OCI-LY3 (cell line): Measurements from ENCODE around the gene SLC24A1.

Experiments used
- H2AFZ ChIP-seq: fragments of 200-600, 300-600 bp; shearing (Covaris generic); 2 replicates; pipeline ENCODE4 v1.6.0; 2014; ENCODE audit warnings: antibody characterized with exemption, low read depth, low read length
- H3K27ac ChIP-seq: fragments of 200-600, 300-600 bp; sonication (generic); 2 replicates; pipeline ENCODE4 v1.5.1; 2014; ENCODE audit warnings: mild to moderate bottlenecking, low read length, moderate library complexity, mixed read lengths
- H3K27me3 ChIP-seq: fragments of 200-600, 300-600 bp; sonication (generic); 2 replicates; pipeline ENCODE4 v1.6.1; 2014; ENCODE audit warnings: low read depth, low read length, mixed read lengths
- H3K36me3 ChIP-seq: fragments of 200-600, 300-600 bp; sonication (generic); replicated peaks from 2 replicates; pipeline ENCODE3; 2014; ENCODE audit warnings: low read depth, low read length, mixed read lengths
- H3K4me1 ChIP-seq: fragments of 300-600, 200-600 bp; sonication (generic); 2 replicates; pipeline ENCODE4 v1.6.1; 2014; ENCODE audit warnings: low read length, mixed read lengths
- H3K4me2 ChIP-seq: fragments of 200-600, 300-600 bp; sonication (generic); 2 replicates; pipeline ENCODE4 v1.6.1; 2014; ENCODE audit warnings: low read length, mixed read lengths
- H3K4me3 ChIP-seq: fragments of 300-600, 200-600 bp; sonication (generic); 2 replicates; pipeline ENCODE4 v1.5.1; 2014; ENCODE audit warnings: antibody characterized with exemption, mild to moderate bottlenecking, low read length, moderate library complexity
- H3K79me2 ChIP-seq: fragments of 300-600, 200-600 bp; shearing (Covaris generic); 2 replicates; pipeline ENCODE4 v1.6.1; 2014; ENCODE audit warnings: mild to moderate bottlenecking, low read length, mixed read lengths
- H3K9ac ChIP-seq: fragments of 300-600, 200-600 bp; shearing (Covaris generic); 2 replicates; pipeline ENCODE4 v1.6.0; 2014; ENCODE audit warnings: mild to moderate bottlenecking, low read length, moderate library complexity
- H3K9me3 ChIP-seq: fragments of 200-600, 300-600 bp; shearing (Covaris generic); 2 replicates; pipeline ENCODE4 v1.6.1; 2014; ENCODE audit warnings: low read length, mixed read lengths; ENCODE audit not compliant: insufficient read depth
- H4K20me1 ChIP-seq: fragments of 200-600, 300-600 bp; sonication (generic); 2 replicates; pipeline ENCODE4 v1.6.1; 2016; ENCODE audit warnings: low read length, mixed read lengths; ENCODE audit not compliant: insufficient read depth
- CTCF ChIP-seq: fragments of 200-600, 300-600 bp; sonication (generic); IDR thresholded peaks from 2 replicates; pipeline ENCODE4 v1.5.1; 2014; ENCODE audit warnings: antibody characterized with exemption, low read length, low read depth
- EZH2phosphoT487 ChIP-seq: fragments of 200-600 bp; shearing (Covaris generic); IDR thresholded peaks from 2 replicates; pipeline ENCODE4 v1.6.1; 2018; ENCODE audit warnings: antibody characterized with exemption, mixed run types, low read depth

SLC24A1 gene

GRCh38 chr15:65621638-65622037, at the start of gene SLC24A1:
Gene SLC24A1, plus strand, starts transcription at chr15:65621938. Its CDS starts 2,143 bp downstream, at chr15:65624081.
- Histone ChIP-seq H4K20me1 (peaks cover 40% of the 10 kb centered on the region), H3K9me3 (no peaks in the 10 kb centered on the region), H2AFZ (no peak within 1 kb of the TSS), H3K4me1 (no peaks in the 10 kb centered on the region), H3K27me3 (peaks cover 77% of the 10 kb centered on the region), H3K4me2 (no peak within 1 kb of the TSS), H3K4me3 (no peak within 1 kb of the TSS), H3K9ac (no peak within 1 kb of the TSS), H3K79me2 (no peaks in the 10 kb centered on the region), H3K36me3 (no peaks in the 10 kb centered on the region), H3K27ac (no peak within 1 kb of the TSS)
- TF ChIP-seq CTCF (no peak), EZH2phosphoT487 (no peak)

- peaks cover 50% of the 10 kb centered on the region for H3K36me3 ChIP-seq
- H3K4me3 ChIP-seq, result no peak overlapping the region
- H2AFZ ChIP-seq, result no peak overlapping the region
- no peaks in the 10 kb centered on the region for H3K27me3 ChIP-seq
- H3K79me2 ChIP-seq, result no peaks in the 10 kb centered on the region
- H3K4me1 ChIP-seq, result peaks cover 10% of the 10 kb centered on the region
- no peak overlapping the region for H3K9ac ChIP-seq
- no peaks in the 10 kb centered on the region for H4K20me1 ChIP-seq
- TF ChIP-seq CTCF (no peak), EZH2phosphoT487 (no peak)
- 0 out of 2 replicates have a peak overlapping the region, but pooled peaks have one; percentile 0 for H3K4me2 ChIP-seq
- peak overlapping the region; percentile 28; the same call in 1 of the 2 replicates for H3K27ac ChIP-seq
- H3K9me3 ChIP-seq, result no peaks in the 10 kb centered on the region
These were observed 49.8 kb upstream of the SLC24A1 start for GRCh38 chr15:65571971-65572370.

- Histone ChIP-seq H3K4me3 (no peak overlapping the region), H3K9ac (no peak overlapping the region), H3K4me2 (no peak overlapping the region)
These were observed 45.1 kb upstream of the SLC24A1 start for GRCh38 chr15:65576664-65577063.

More at GRCh38 chr15:65576664-65577063, 45.1 kb upstream of the SLC24A1 start:
- Histone ChIP-seq H3K79me2 (no peaks in the 10 kb centered on the region), H3K36me3 (peaks cover 47% of the 10 kb centered on the region), H4K20me1 (0 out of 2 replicates have a peak, but pooled peaks cover 4% of the 10 kb centered on the region), H3K9me3 (no peaks in the 10 kb centered on the region), H3K27ac (no peak overlapping the region), H2AFZ (no peak overlapping the region), H3K27me3 (no peaks in the 10 kb centered on the region), H3K4me1 (peaks cover 7% of the 10 kb centered on the region)
- TF ChIP-seq CTCF, result no peak
- TF ChIP-seq EZH2phosphoT487, result no peak
